Kidney epithelial cell (primary cell): Measurements from ENCODE around the gene LINGO1. TPM values are rescaled to one million over a fixed set of nuclear protein-coding genes. Genes with fewer than 3 reads are reported as not detected.

Source experiments
- DNase-seq: peaks from one replicate; pipeline ENCODE4 v3.0.0-alpha.2; 2010; ENCODE audit warnings: low read depth
- H3K27me3 ChIP-seq: 2 replicates; pipeline ENCODE4 v1.6.0; 2011; ENCODE audit warnings: low read length; ENCODE audit not compliant: control insufficient read depth, insufficient read depth
- H3K36me3 ChIP-seq: 2 replicates; pipeline ENCODE4 v1.5.1; 2011; ENCODE audit warnings: low read length; ENCODE audit not compliant: control insufficient read depth, insufficient read depth
- H3K4me3 ChIP-seq: 2 replicates; pipeline ENCODE4 v1.5.1; 2011; ENCODE audit warnings: low read depth, mild to moderate bottlenecking, control low read depth, low read length
- CTCF ChIP-seq: IDR thresholded peaks from 2 replicates; pipeline ENCODE4 v1.5.1; 2011; ENCODE audit warnings: mild to moderate bottlenecking, moderate library complexity, low read length, control low read depth, inconsistent platforms; ENCODE audit not compliant: insufficient read depth, poor library complexity, severe bottlenecking
- total RNA-seq: library from RNA; depleted of rRNA; stranded (reverse); fragments of >200 nt; gene quantifications from 2 replicates; pipeline ENCODE4 v1.2.3, GENCODE V29; 2015

The LINGO1 gene
- total RNA-seq, 1 donor from 2014 or later, result 4.8 TPM

- H3K36me3 ChIP-seq, result no peaks in the 10 kb centered on the region
- H3K4me3 ChIP-seq, result no peak overlapping the region
- H3K27me3 ChIP-seq, result peaks cover 20% of the 10 kb centered on the region
- TF ChIP-seq CTCF, result no peak
- DNase-seq, result no peak
Observed at GRCh38 chr15:77572186-77572585, 60.5 kb downstream of the LINGO1 start.

DNA sequence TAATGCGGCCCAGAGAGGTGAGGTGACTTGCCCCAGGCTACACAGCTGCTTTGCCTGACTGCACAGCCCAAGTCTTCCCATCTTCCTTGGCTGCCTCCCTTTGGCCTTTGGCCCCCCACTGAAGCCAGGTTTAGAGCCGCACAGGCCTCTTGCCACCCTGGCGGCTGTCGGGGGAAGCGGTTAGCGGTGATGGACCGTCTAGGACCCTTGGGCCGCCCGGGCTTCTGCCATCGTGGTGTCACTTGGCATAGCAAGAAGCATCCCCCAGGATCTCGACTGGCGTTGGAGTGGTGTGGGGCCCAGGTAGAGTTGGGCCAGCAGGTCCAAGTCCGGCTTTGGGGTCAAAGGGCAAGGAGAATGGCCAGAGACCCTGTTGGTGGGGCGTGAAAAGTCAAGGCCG, 61.0 kb downstream of the LINGO1 start:
- H3K27me3 ChIP-seq, result peaks cover 20% of the 10 kb centered on the region
- H3K4me3 ChIP-seq, result no peak overlapping the region
- no peaks in the 10 kb centered on the region for H3K36me3 ChIP-seq
- TF ChIP-seq CTCF, result no peak
- no peak for DNase-seq

DNA sequence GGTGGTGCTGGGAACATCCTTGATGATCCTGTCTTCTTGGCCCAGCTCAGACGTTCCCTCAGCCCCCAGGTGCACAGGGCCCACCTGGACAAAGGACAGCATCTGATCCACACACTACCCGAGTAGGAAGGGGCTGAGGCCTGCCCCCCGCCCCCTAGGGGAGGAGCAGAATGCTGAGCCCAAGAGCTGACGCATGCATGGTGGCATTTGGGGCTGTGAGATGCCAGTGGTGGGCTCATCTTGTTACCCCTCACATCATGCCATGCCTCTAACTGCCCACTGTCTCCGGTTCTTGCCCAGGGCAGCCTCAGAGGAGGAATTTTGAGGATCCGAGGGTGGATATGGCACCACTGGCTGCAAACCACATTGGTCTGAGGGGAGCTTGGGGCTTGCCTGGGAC, 61.5 kb downstream of the LINGO1 start:
- H3K27me3 ChIP-seq, result peaks cover 18% of the 10 kb centered on the region
- no peak for DNase-seq
- no peak for TF ChIP-seq CTCF
- H3K4me3 ChIP-seq, result no peak overlapping the region
- no peaks in the 10 kb centered on the region for H3K36me3 ChIP-seq

GRCh38 chr15:77569729-77570125, 63.0 kb downstream of the LINGO1 start:
- no peak for TF ChIP-seq CTCF
- Histone ChIP-seq H3K4me3 (no peak overlapping the region), H3K27me3 (peaks cover 12% of the 10 kb centered on the region), H3K36me3 (no peaks in the 10 kb centered on the region)
- DNase-seq, result no peak

DNA sequence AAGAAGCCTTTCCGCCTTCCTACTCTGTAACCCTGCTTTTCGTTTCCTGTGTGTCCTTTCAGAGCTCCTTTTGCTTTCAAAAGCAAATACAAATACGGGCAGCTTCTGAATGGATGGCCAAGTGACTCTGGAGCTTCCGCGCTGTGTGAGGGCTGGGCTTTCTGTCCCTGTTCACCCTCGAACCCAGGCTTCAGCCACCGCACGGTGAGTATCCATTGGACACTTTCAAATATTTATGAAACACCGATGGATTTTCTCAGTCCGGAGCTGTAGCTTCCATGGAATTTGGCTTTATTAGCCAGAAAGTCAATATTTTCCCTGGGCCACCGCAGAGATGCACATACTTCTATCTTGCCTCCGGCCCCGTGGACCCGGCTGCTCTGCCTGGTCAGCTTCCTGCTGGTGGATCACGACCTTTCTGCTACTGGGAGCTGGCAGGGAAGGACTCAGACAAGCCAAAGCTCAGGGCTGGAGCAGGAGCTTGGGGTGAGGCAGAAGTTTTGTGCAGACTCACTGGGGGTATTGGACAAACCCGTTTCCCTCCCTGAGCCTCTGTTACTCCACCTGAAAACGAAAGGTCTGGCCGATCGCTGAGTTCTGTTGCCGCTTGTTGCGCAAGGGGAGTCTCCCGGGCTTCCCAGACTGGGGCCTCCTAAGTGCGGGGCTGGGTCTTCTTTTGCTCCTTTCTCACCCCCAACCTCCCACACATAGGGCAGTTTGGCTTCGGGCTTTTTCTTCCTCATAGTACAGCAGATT, 63.6 kb downstream of the LINGO1 start:
- TF ChIP-seq CTCF, result no peak
- DNase-seq, result no peak
- H3K4me3 ChIP-seq, result no peak overlapping the region
- peaks cover 10% of the 10 kb centered on the region for H3K27me3 ChIP-seq
- H3K36me3 ChIP-seq, result no peaks in the 10 kb centered on the region
